HFF-Myc (cell line): ENCODE data around the gene EMC6.

ENCODE experiments used
- DNase-seq: peaks from one replicate; pipeline ENCODE4 v3.0.0-alpha.2; 2011; ENCODE audit warnings: low read depth; ENCODE audit errors: extremely low read depth
- H3K4me3 ChIP-seq: replicated peaks from 2 replicates; pipeline ENCODE4 v1.5.1; 2011; ENCODE audit warnings: low read depth, mild to moderate bottlenecking, control low read depth, low read length
- CTCF ChIP-seq: IDR thresholded peaks from 2 replicates; pipeline ENCODE4 v1.5.1; 2012; ENCODE audit warnings: mild to moderate bottlenecking, low read depth, low read length, control low read depth; ENCODE audit errors: missing control alignments

EMC6 gene

GRCh38 chr17:3656353-3656752 is 12.3 kb upstream of the EMC6 start:
- H3K4me3 ChIP-seq, result no peak overlapping the region
- no peak for TF ChIP-seq CTCF
- DNase-seq, result no peak

GRCh38 chr17:3656755-3657587 is 11.6 kb upstream of the EMC6 start:
- H3K4me3 ChIP-seq, result no peak overlapping the region
- no peak for DNase-seq
- TF ChIP-seq CTCF, result no peak

- DNase-seq, result no peak
- H3K4me3 ChIP-seq, result no peak overlapping the region
- TF ChIP-seq CTCF, result no peak
Observed at GRCh38 chr17:3657588-3657869, 11.1 kb upstream of the EMC6 start.

GRCh38 chr17:3657874-3658783 is 10.5 kb upstream of the EMC6 start:
- TF ChIP-seq CTCF, result no peak
- no peak for DNase-seq
- no peak overlapping the region for H3K4me3 ChIP-seq

GRCh38 chr17:3658784-3659449 is 9.7 kb upstream of the EMC6 start:
- no peak for DNase-seq
- TF ChIP-seq CTCF, result no peak

GRCh38 chr17:3659541-3660111 is 9.0 kb upstream of the EMC6 start:
- no peak for TF ChIP-seq CTCF
- no peak overlapping the region for H3K4me3 ChIP-seq
- DNase-seq, result peak; percentile 85

More at GRCh38 chr17:3658784-3659449, 9.7 kb upstream of the EMC6 start:
- no peak overlapping the region for H3K4me3 ChIP-seq
